ENCODE data around the gene PDLIM7. TPM values are rescaled to one million over a fixed set of nuclear protein-coding genes. Genes with fewer than 3 reads are reported as not detected.

Gene PDLIM7
- total RNA-seq, 1 donor from 2014 or later = 247 TPM

DNA sequence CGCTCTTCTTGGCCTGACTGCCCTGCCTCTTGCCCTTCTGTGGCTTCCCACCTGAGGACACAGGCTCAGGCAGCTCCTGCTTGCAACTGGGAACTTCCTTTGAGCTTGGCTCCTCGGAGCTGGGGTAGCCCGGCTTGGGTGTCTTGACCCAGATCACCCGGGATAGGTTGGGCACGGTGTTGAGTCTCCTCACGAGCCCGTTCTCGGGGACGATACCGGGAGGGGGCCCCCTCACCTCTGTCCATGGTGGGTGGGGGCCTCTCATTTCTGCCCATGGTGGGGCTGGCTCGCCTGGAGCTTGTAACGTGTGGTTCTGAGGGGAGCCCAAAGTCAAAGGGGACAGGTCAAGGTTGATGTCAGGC lies 27.1 kb upstream of the PDLIM7 start:
- no peak for DNase-seq (ENCODE audit: low spot score)

DNA sequence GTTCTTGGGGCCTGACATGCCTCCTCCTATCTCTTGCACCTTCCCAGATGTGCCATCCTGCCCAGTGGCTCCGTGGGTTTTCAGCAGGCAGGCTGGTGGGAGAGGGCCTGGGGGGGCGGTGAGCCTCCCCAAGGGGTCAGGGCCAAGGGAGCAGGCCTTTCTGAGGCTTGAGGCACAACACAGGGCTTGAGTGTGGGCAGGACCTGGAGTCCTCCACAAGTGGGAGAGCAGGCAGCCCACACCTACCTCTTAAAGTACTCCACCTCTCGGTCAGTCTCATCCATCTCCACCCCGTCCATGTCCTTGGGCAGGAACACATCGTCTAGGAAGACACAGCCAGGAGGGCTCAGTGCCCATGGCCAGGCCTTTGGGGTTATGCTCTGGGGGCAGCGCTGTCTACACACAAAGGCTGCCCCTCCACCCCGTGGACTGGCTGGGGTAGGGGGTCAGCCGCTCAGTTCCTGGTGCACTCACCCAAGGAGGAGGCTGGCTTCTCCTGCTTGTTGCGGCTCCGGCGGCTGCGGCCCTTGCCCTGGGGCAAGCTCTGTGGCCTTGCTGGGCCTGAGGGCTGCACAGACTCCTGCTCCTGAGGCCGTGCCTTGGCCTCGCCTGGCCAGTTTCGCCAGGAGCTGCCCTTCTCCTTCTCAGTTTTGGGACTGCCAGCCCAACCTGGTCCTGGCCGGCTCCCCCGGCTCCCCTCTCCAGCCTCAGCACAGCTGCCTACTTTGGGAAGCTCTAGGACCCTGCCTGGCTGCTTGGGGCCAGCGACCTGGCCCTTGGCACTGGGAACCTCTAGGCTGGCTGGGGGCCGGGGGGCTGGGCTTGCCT lies 26.5 kb upstream of the PDLIM7 start:
- DNase-seq (ENCODE audit: low spot score) = no peak

GRCh38 chr5:177520916-177521513 lies 23.6 kb upstream of the PDLIM7 start:
- no peak for DNase-seq (ENCODE audit: low spot score)

GRCh38 chr5:177520271-177520670 lies 22.9 kb upstream of the PDLIM7 start:
- no peak for DNase-seq (ENCODE audit: low spot score)

GRCh38 chr5:177519463-177520235 lies 22.2 kb upstream of the PDLIM7 start:
- no peak for DNase-seq (ENCODE audit: low spot score)

GRCh38 chr5:177516601-177517568 lies 19.5 kb upstream of the PDLIM7 start, which contains the start of gene DDX41:
Gene DDX41 (minus strand): TSS chr5:177516961. CDS start chr5:177516945, 16 bp downstream.
- DNase-seq (ENCODE audit: low spot score) = peak; percentile 100

- no peak for DNase-seq (ENCODE audit: low spot score)
These were observed 18.2 kb upstream of the PDLIM7 start for GRCh38 chr5:177515580-177515979.

DNA sequence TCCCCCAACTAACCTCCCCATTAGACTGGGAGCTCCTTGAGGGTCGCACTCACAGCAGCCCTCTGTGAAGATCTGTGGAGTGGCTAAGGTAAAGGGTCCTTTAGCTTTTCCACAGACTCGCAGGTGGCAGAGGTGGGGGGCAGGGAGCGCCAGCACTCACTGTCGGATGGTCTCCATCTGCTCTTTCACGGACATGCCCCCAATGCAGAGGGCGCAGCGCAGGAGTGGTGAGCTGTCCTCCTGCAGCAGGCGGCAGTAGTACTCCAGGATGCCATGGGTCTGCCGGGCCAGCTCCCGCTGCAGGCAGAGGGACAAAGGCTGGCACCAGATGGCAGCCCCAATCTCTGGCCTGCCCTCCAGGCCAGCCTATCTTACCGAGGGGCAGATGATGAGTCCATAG lies 17.1 kb upstream of the PDLIM7 start:
- no peak for DNase-seq (ENCODE audit: low spot score)

DNA sequence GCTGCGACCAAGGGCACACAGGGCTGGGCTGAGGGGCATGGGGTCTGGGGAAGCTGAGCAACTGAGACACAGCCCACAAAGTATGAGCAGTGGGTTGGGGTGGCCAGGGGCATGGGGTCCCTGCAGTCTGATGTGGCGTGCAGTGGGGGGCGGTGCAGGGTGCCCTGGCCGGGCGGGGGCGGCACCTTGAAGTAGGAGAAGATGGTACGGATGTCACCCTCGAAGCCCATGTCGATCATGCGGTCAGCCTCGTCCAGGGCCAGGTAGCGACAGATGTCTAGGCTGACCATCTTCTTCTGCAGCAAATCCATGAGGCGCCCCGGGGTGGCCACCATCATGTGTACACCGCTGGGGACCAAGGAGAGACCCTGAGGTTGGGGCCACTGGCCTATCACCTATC lies 16.1 kb upstream of the PDLIM7 start:
- no peak for DNase-seq (ENCODE audit: low spot score)

DNA sequence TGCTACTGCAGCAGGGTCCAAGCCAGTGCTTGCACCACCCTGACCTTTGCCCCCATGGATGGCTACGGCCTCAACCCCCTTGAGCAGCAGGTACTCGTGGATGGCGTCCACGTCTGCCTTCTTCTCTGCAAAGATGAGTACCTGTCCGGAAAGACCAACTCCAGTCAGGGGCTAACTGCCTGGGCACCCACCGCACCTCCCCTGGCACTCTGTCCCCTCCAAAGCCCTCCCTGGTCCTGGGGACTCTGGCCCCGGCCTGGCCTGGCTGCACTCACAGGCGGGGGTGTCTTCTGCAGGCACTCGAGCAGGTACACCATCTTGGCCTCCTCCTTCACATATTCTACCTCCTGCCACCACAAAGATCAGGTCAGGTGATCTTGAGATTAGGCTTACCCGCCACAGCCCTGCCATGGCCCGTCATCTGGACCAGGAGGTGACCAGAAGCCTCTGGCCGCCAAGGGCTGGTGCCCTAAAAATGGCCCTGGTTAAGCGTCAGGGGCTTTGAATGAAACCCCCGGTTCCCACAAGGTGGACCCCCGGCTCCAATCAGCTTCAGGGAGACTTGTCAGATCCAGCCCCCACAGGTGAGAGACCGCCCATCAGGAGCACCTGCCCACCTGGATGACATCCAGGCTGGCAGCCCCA lies 15.5 kb upstream of the PDLIM7 start:
- no peak for DNase-seq (ENCODE audit: low spot score)

DNA sequence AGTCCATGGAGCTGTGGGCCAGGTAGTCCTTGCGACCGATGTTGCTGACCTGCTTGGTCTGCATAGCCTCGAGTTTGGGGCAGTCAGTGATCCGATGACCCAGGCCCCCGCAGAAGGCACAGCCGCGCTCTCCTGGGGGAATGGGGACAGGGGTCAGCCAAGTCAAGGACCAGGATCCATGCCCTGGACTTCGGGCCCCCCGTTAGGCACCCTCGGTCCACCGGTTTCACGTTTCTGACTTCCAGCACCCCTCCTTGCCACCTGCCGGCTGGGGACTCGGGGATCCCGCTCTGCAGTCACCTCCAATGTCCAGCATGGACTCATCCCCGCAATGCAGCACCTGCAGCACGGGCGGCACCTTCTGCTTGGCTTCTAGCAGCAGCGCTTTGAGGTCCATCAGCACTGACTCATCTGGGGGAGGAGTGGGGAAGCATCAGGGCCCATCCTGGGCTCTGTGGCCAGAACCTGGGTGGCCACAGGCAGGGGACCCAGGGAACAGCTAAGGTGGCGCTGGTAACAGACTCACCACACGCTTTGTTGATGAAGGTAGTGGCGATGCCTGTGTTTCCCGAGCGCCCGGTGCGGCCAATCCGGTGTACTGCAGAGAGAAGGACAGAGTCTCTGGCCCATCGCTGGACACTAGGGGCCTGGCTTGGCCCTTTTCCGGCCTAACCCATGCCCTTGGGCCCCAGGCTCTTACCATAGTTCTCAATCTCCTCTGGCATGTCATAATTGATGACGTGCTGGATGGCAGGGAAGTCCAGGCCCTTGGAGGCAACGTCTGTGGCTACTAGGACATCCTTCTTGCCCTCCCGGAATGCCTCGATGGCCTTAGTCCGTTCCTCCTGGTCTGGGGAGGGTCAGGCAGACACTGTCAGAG lies 14.6 kb upstream of the PDLIM7 start:
- no peak for DNase-seq (ENCODE audit: low spot score)

DNA sequence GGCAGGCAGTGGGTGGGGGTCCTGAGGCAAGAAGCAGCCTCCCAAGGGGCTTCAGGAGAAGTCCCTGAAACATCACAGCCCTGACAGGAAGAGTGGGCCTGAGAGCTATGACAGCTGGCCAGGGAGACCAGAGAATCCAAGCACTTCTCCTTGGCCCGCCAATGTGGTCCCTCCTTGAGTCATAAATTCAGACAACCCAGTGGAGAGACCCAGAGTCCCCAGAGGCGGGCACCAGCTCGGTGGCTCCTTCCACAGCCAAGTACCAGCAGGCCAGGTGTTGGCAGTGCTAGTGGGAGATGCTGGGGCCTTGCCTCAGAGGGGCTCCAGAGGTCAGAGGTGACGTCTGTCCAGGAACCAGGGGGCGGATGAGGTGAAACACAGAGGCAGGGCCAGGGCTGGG lies 13.8 kb upstream of the PDLIM7 start:
- DNase-seq (ENCODE audit: low spot score) = no peak

DNA sequence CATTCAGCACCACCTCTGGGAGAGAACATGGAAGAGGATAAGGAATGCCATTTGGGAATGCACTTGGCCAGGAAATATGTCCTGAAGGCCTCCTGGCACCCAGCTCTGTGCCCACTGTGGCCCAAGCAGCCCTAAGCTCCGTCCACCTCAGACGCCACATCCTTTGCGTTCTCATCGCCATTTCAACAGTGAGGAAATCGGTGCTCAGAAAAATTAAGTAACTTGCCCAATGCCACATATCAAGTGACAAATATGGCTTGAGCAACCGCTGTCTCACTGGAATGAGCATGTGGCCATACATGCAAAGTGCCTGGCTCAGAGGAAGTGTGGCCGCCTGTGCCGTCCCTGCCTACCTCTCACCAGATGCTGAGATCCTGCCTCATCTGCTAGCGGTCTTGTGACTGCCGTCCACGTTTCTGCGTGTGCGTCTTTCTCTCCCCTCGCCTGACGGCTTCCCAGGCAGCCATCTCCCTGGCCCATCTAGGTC lies 13.2 kb upstream of the PDLIM7 start:
- no peak for DNase-seq (ENCODE audit: low spot score)

GRCh38 chr5:177509991-177510566 lies 12.7 kb upstream of the PDLIM7 start:
- DNase-seq (ENCODE audit: low spot score) = no peak

DNA sequence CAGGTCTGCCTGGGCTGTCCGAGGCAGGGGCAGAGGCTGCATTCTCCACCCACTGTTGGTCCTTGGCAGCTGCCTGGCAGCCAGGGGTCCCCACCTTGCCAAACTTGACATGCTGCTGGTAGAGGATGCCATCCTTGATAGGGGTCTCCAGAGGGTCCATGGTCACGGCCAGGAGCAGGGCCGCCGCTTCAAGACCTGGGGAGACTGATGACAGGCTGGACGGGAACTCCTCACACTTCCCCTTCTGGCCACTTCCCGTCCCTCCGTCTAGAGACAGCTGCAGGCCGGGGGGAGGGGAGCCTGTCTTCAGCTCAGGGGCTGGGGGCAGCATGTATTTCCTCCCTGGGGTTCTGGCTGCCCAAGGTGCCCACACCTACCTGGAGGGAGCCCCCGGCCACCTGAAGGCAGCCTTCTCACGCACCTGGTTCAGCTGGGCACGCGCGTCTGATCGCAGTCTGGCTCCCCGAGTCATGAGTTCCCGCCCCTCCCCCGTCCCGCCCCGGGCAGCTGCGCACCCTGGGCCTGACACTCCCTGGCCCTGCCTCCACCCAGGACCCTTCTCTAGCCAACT lies 12.1 kb upstream of the PDLIM7 start, which contains the start of gene DOK3:
Gene DOK3 (minus strand): TSS at position 446 of the 571 bp plus-strand sequence. CDS start 286 bp downstream, at position 160.
- DNase-seq (ENCODE audit: low spot score) = no peak

DNA sequence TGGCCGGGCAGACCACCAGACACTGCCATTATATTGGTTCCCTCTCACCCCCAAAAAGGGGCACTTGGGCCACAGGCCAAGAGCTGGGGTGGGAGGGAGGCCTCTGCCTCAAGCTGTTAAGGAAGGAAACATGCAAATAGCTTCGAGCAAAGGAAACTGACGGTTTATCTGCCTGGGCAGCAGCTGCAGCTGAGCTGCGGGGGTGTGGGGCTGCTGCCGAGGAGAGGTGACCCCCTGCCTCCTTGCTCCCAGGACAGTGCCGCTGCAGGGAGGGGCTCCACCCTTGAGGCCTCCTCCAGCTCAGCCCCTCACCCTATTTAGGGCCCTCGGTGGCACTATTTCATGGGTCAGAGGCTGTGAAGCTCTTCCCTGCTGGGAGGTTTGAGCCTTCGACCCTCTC lies 11.4 kb upstream of the PDLIM7 start:
- no peak for DNase-seq (ENCODE audit: low spot score)

DNA sequence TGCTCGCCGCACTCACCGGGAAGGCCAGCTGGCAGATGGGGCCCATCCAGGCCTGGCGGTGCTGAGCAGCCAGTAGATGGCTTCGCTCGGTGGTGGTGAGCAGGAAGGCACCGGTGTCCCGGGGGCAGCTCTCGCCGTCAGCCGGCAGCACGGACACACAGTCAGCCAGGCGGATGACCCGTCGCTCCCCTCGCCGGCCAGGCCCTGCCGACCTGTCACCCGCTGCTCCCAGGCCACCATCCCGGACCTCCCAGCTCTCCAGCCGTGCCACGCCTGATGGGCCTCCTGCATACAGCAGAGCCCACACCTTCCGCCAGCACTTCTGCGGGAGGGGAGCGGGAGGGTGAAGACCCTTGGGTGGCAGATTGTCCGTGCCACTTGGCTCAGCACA lies 10.8 kb upstream of the PDLIM7 start:
- no peak for DNase-seq (ENCODE audit: low spot score)

GRCh38 chr5:177507596-177508220 lies 10.3 kb upstream of the PDLIM7 start:
- DNase-seq (ENCODE audit: low spot score) = no peak
